Measurements from ENCODE around the gene ACOX3. TPM values are rescaled to one million over a fixed set of nuclear protein-coding genes. Genes with fewer than 3 reads are reported as not detected.
A peak's percentile ranks its signal among the peaks of the same experiment; 100 is the strongest.

The ACOX3 gene
- total and polyA plus RNA-seq, 2 donors (not counting 1 experiment from before 2014, with no cell fraction given), result 6.8 to 23.8 TPM

DNA sequence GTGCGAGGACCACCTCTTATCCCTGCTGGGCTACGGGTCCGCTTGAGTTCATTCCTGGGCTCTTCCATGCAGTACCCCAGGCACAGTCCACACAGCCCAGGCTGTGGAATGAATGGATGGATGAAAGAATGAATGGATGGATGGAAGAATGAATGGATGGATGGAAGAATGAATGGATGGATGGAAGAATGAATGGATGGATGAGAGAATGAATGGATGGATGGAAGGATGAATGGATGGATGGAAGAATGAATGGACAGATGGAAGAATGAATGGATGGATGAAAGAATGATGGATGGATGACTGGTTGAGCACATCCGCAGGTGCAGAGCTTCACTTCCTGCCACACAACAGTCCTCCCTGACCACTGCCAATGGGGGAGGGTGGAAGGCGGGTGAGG, 28.2 kb downstream of the ACOX3 start:
- Histone ChIP-seq H3K4me1 (ENCODE audit: control insufficient read depth, extremely low read depth, insufficient read depth, low read length) (no peaks in the 10 kb centered on the region), H3K4me3 (replicated peaks in 1 of 4; ENCODE audit: control extremely low read depth in 1 of 4, insufficient read depth in 1 of 4, low read depth in 3 of 4, low read length in 4 of 4) (no peak overlapping the region), H3K36me3 (ENCODE audit: control insufficient read depth, insufficient read depth, low read length) (peaks cover 8% of the 10 kb centered on the region), H3K27me3 (ENCODE audit: control insufficient read depth, insufficient read depth, low read length) (no peaks in the 10 kb centered on the region), H3K4me2 (ENCODE audit: extremely low read depth, insufficient read depth, low read length) (no peak overlapping the region), H3K27ac (ENCODE audit: insufficient read depth, low read length) (no peak overlapping the region), H2AFZ (ENCODE audit: low read length) (no peak overlapping the region), H3K9ac (ENCODE audit: insufficient read depth, low read length) (no peak overlapping the region), H4K20me1 (ENCODE audit: control insufficient read depth, extremely low read depth, insufficient read depth, low read length) (no peaks in the 10 kb centered on the region), H3K9me3 (ENCODE audit: control insufficient read depth, insufficient read depth, low read depth, low read length) (no peaks in the 10 kb centered on the region), H3K79me2 (ENCODE audit: control insufficient read depth, insufficient read depth, low read length) (no peaks in the 10 kb centered on the region)
- no peak for TF ChIP-seq EZH2 (IDR thresholded peaks at IDR 0.05; ENCODE audit: low read length, missing control alignments)
- TF ChIP-seq, protein P1, sequence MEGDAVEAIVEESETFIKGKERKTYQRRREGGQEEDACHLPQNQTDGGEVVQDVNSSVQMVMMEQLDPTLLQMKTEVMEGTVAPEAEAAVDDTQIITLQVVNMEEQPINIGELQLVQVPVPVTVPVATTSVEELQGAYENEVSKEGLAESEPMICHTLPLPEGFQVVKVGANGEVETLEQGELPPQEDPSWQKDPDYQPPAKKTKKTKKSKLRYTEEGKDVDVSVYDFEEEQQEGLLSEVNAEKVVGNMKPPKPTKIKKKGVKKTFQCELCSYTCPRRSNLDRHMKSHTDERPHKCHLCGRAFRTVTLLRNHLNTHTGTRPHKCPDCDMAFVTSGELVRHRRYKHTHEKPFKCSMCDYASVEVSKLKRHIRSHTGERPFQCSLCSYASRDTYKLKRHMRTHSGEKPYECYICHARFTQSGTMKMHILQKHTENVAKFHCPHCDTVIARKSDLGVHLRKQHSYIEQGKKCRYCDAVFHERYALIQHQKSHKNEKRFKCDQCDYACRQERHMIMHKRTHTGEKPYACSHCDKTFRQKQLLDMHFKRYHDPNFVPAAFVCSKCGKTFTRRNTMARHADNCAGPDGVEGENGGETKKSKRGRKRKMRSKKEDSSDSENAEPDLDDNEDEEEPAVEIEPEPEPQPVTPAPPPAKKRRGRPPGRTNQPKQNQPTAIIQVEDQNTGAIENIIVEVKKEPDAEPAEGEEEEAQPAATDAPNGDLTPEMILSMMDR (conservative IDR thresholded peaks at IDR 0.05 in 1 of 2, IDR thresholded peaks at IDR 0.05 in 1 of 2; ENCODE audit: low read depth in 1 of 2, low read length in 2 of 2), result no peak
- no peak for DNase-seq (ENCODE audit: low read depth in 2 of 2)

DNA sequence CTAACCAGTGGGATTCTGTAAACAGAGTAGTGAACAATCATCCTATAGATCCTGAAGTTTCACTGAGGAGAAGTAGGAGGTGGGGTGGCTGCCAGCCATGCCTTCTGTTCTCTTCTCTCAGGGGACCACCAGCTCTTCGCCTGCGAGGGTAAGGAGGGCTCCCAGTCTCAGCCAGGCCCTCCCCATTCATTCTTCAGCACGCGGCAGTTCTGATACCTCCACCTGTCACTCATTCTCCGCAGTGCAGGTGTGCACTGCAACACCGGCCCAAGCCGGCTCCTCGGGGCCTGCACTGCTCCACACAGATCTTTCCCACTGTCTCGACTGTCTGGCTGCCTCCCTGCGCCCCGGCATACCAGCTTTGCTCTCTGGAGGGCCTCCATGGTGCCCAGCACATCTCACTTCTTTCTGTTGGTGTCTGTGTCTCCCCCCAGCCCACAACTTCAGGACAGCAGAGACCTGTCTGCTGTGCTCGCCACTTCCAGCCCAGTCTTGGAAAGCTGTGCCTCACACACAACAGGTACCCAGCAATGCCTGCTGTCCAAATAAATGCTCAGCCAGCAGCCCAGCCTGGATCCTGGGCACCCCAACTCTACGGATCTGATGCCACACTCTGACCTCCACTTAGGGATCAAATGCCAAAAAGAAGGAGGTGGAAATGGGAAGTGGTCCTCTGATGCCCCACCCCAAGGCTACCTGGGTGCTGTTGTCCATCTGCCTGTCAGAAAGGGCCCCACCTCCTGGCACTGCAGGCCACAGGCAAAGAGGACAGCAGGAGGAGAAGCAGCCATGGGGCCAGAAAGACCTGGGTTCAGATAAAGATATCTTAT, 29.0 kb downstream of the ACOX3 start:
- H3K4me3 ChIP-seq (replicated peaks in 1 of 4; ENCODE audit: control extremely low read depth in 1 of 4, insufficient read depth in 1 of 4, low read depth in 3 of 4, low read length in 4 of 4), result no peak overlapping the region
- no peaks in the 10 kb centered on the region for H3K9me3 ChIP-seq (ENCODE audit: control insufficient read depth, insufficient read depth, low read depth, low read length)
- no peaks in the 10 kb centered on the region for H3K4me1 ChIP-seq (ENCODE audit: control insufficient read depth, extremely low read depth, insufficient read depth, low read length)
- DNase-seq (ENCODE audit: low read depth in 2 of 2), result no peak
- TF ChIP-seq, protein P1 (conservative IDR thresholded peaks at IDR 0.05 in 1 of 2, IDR thresholded peaks at IDR 0.05 in 1 of 2; ENCODE audit: low read depth in 1 of 2, low read length in 2 of 2), result no peak
- TF ChIP-seq EZH2 (IDR thresholded peaks at IDR 0.05; ENCODE audit: low read length, missing control alignments), result no peak
- H3K27ac ChIP-seq (ENCODE audit: insufficient read depth, low read length), result no peak overlapping the region
- no peak overlapping the region for H3K4me2 ChIP-seq (ENCODE audit: extremely low read depth, insufficient read depth, low read length)
- H2AFZ ChIP-seq (ENCODE audit: low read length), result no peak overlapping the region
- no peaks in the 10 kb centered on the region for H3K79me2 ChIP-seq (ENCODE audit: control insufficient read depth, insufficient read depth, low read length)
- H4K20me1 ChIP-seq (ENCODE audit: control insufficient read depth, extremely low read depth, insufficient read depth, low read length), result no peaks in the 10 kb centered on the region
- H3K36me3 ChIP-seq (ENCODE audit: control insufficient read depth, insufficient read depth, low read length), result peaks cover 8% of the 10 kb centered on the region
- H3K27me3 ChIP-seq (ENCODE audit: control insufficient read depth, insufficient read depth, low read length), result no peaks in the 10 kb centered on the region
- H3K9ac ChIP-seq (ENCODE audit: insufficient read depth, low read length), result no peak overlapping the region

DNA sequence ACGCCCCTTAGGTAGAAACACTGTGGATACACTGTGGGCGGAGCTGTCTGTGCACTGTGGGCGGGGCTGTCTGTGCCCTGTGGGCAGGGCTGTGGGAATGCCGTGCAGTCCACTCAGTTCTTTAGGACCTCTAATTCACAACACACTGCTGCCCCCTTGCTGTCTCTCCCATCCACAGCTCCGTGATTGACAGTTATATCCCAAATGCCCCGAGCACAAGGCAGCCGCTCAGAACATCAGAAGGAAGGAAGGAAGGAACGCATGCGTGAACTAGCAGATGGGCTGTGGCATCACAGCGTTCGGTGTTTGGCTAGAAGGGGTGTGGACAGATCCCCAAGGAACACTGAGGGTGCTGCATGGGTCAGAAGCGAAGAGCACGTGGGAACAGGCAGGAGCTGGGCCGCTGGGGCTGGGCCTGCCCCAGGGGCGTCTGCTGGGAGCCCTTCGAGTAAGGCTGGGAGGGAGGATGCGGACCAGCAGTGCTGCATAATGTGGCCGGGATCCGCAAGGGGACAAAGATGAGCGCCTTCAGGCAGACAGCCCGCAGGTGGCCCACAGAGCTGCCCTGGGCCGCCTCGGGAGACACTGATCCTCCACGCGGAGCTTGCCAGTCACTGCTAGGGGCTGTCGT, 29.8 kb downstream of the ACOX3 start:
- Histone ChIP-seq H2AFZ (ENCODE audit: low read length) (no peak overlapping the region), H4K20me1 (ENCODE audit: control insufficient read depth, extremely low read depth, insufficient read depth, low read length) (no peaks in the 10 kb centered on the region), H3K79me2 (ENCODE audit: control insufficient read depth, insufficient read depth, low read length) (no peaks in the 10 kb centered on the region), H3K27me3 (ENCODE audit: control insufficient read depth, insufficient read depth, low read length) (no peaks in the 10 kb centered on the region), H3K36me3 (ENCODE audit: control insufficient read depth, insufficient read depth, low read length) (peaks cover 7% of the 10 kb centered on the region), H3K9me3 (ENCODE audit: control insufficient read depth, insufficient read depth, low read depth, low read length) (no peaks in the 10 kb centered on the region), H3K27ac (ENCODE audit: insufficient read depth, low read length) (no peak overlapping the region), H3K4me2 (ENCODE audit: extremely low read depth, insufficient read depth, low read length) (no peak overlapping the region), H3K9ac (ENCODE audit: insufficient read depth, low read length) (no peak overlapping the region), H3K4me3 (replicated peaks in 1 of 4; ENCODE audit: control extremely low read depth in 1 of 4, insufficient read depth in 1 of 4, low read depth in 3 of 4, low read length in 4 of 4) (no peak overlapping the region), H3K4me1 (ENCODE audit: control insufficient read depth, extremely low read depth, insufficient read depth, low read length) (no peaks in the 10 kb centered on the region)
- TF ChIP-seq EZH2 (IDR thresholded peaks at IDR 0.05; ENCODE audit: low read length, missing control alignments), result no peak
- TF ChIP-seq, protein P1 (conservative IDR thresholded peaks at IDR 0.05 in 1 of 2, IDR thresholded peaks at IDR 0.05 in 1 of 2; ENCODE audit: low read depth in 1 of 2, low read length in 2 of 2), result peak; percentile 18 to 28
- DNase-seq (ENCODE audit: low read depth in 2 of 2), result peak; percentile 40 to 47

All from fibroblast of lung (primary cell).